Activated CD8-positive, alpha-beta memory T cell treated with anti-CD3 and anti-CD28 coated beads for 1 hour (primary cell): ENCODE results near the gene SMAP1.

Experiments
- DNase-seq, 2 donors: peaks; one replicate each; pipeline ENCODE4 v3.0.0-alpha.2; 2020; ENCODE audit warnings: low read depth in 1 of 2; ENCODE audit errors: extremely low read depth in 1 of 2

The SMAP1 gene

DNA sequence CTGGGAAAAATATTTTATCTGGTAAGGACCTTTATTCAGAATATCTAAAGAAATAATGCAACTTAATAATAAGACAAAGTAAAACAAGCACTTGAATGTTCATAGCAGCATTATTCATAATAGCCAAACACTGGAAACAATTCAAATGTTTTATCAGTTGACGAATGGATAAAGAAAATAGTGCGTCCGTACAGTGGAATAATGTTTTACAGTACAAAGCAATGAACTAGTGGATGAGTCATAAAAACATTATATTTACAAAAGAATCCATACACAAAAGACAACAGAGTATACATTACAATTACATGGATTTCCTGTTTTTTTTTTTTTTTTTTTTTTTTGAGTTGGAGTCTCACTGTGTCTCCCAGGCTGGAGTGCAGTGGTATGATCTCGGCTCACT, 12.7 kb downstream of the SMAP1 start:
- no peak for DNase-seq

DNA sequence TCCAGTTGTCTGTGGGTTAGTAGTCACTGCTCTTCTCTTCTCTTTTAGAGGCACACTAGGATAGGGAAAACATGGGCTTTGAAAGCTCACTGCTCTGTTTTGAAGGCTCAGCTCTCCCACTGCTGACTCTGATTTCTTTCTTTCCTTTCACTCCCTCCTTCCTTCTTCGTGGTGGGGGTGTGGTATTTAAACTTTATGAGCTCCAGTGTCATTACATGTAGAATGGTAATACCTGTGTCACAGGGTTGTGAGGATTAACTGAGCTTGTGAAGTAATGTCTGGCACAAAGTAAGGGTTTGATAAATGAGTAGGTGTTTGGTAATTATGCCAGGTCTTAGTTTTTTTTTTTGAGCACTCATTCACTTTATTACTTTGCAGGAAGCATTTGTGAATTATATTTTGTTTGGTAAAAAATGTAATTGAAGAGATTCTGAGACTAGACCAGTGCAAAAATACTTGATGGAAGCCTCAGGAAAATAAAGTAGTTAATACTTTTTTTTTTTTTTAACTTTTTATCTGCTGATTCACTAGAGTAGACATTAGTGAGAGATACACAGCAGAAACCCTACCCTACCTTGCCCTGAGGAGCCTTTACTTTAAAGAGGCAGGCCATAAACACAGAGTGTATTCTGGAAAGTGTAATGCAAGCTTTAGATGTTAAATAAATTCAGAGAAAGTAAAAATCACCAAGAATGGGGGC, 17.3 kb downstream of the SMAP1 start:
- no peak for DNase-seq

DNA sequence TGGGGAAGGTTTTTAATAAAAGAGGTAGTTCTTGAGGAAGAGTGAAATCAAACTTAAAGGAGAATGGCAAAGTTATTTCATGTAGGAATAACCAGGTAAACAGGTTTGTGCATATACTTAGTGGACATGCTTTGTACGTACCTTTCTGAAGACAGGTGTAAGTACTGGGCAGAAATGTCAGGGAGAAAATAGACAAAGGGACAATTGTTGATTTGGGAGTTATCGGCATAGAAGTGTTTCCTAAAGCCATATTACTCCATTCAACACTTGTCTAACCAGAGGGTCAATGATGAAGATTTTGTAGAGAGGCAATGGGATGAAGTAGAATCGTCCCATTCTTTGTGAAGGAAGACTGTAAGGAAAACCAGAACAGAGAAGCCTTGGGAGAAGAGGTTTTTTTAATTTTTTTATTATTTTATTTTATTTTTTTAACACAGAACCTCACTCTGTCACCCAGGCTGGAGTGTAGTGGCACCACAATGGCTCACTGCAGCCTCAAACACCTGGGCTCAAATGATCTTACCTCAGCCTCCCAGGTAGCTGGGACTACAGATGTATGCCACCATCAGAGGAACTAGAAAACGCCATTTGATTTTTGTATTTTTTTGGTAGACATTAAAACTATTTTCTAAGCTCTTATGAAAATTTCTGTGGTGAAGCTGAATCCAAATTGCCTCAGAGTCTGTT, 18.0 kb downstream of the SMAP1 start:
- DNase-seq: no peak

DNA sequence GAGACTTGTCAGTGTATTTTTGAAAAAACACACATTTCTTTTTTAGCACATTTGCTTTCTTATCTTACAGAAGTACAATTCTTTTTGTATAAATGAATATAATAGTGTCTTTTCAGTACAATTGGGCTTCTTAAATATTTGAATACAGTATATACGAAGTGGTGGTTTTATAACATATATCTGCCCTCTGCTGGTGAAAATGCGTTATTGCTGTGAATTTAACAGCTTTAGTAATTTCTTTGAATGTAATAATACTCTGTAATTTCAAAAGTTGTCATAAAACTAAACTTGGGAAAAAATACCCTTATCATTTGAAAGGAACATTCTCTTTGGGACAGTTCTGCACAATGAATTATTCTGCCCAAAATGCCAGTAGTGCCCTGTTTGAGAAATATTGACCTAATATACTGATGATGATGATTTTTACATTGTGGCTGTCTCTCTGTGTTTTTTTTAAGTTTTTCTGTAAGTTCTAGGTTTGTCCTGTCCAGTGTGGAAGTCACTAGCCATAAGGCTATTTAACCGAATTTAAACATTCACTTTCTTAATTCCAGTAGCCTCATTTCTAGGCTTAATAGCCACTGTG, 19.0 kb downstream of the SMAP1 start:
- DNase-seq: no peak

DNA sequence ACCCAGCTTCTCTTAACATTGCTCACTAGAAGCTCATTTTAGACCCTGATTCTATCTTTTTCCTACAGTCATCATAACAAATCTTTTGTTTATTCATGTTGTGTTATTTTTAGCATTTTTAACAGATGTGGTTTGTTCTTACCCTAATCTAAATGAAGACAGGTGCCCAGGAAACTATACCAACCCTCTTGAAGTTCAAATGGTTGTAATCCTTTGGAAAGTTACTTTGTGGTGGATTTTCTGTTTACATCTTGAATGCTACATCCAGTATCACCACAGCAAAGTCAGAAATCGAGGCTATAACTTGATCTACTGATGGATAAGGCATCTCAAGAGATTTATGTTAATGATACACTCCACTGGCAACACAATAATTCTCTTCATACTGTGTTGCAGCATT, 26.2 kb downstream of the SMAP1 start:
- DNase-seq: no peak

DNA sequence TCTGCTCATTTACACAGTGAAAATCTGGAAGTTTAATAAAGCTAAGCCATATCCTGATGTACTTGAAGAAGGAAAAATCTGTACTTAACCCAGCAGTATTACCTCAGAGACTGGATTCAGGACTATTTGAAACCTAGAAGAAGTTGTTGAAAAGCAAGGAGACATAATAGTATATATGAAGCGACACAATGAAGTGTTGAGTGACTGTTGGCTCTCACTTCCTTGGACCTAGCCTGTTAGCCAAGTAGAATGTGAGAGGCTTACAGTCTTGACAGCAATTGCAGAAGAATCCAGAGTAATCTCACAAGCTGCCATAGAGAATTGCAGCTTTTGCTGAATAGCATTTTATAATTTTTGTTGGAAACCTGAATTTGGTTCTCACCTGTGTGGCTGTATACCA, 26.7 kb downstream of the SMAP1 start:
- no peak for DNase-seq

DNA sequence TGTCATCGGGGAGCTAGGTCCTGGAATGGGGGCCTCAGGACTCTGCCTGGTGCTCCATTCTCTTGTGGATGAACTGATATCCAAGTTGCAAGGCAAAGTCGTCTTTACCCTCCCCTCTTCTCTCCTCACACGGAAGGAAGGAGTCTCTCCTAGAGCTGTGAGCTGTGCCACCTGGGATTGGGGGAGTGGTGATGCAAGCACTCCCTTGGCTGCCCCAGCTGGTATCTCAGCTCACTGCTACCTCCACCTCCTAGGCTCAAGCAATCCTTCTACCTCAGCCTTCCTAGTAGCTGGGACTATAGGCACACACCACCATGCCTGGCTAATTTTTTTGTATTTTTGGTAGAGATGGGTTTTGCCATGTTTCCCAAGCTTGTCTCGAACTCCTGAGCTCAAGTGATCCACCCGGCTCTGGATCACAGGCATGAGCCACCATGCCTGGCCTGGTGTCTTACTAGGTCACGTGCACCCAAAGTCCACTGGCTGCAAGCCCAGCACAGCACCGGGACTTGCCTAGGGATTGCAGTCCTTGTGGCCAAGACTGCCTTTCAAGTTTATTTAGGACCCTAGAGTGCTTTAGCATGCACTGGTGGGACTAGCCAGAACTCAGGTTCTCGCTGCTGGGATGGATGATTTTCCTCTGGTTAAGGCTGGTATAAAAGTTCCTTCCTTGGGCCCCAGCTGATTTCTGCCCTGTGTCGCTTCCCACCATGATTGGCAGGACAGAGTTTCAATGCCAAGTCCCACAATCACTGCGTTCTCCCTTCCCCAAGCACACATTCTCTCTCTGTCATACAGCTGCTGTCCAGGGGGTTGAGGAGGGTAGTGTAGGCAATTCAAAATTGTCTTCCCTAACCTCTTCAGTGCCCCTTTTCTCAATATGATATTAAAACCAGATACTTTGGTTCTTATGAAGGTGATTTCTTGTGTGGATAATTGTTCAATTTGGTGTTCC, 33.5 kb downstream of the SMAP1 start:
- DNase-seq: no peak

DNA sequence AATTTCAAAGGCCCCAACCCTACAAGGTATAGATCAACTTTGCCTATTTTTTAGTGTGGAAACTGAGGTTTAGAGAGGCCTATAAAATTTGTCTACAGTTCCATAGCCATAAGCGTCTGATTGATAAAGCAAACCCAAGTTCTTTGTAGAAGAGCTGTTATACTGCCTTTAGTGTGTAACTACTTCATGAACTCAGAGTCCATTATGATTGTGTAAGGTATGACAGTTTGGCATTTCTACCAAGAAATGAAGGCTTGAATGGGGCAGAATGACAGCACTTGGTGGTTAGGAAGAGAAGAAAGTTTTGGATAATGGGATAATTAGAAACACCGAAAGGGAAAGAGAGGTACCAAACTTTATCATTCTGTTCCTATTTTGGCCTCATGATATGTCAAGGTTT, 38.1 kb downstream of the SMAP1 start:
- DNase-seq: no peak

DNA sequence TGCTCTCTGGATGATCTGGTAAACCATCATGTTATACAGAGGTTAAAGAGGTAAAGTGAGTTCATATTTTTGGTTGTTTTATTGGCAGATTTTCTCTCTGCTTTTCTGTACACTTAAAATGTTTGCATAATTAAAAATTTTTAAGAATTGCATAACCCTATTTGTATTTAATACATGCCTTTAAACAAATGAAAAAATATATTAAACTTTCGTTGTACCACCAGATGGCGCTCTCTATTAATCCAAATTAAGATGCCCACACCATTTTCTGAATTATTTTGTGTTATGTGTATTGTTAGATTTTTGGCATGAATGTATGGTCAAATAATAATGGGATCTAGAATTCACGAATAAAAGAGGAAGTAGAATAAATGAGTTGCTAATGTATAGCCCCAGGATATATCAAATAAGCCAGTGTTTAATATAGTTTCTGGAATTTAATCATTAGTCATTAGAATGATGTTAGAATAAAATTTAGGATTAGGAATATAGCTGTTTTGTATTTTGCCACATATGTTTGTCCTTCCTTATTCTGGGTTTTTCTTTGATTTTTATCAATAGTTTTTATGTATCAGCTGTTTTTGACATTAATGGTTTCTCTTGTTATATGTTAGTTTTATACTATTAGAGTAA, 38.9 kb downstream of the SMAP1 start:
- DNase-seq: no peak

DNA sequence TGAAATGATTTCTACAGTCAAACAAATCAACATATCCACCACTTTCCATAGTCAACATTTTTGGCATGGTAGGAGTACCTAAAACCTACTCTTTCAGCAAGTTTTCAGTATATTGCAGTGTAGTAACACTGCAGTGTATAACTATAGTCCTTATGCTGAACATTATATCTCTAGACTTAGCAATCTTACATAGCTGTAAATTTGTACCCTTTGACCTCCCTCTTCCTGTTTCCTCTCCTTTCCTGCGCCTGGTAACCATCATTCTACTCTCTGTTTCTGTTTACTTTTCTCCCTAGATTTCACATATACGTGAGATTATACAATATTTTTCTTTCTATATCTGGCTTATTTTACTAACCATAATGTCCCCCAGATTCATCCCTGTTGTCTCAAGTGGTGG, 40.2 kb downstream of the SMAP1 start:
- no peak for DNase-seq

DNA sequence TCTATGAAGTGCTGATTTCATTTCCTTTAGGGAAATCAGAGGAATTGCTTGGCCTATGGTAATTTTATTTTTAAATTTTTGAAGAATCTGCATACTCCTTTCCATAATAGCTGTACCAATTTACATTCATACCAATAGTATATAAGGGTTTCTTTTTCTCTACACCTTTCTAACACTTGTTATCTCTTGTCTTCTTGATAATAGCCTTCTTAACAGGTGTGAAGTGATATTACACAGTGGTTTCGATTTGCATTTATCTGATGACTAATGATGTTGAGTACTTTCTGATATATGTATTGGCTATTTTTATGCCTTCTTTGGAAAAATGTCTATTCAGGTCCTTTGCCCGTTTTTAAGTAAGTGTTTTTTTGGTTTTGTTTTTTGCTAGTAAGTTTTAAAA, 40.8 kb downstream of the SMAP1 start:
- DNase-seq: no peak

DNA sequence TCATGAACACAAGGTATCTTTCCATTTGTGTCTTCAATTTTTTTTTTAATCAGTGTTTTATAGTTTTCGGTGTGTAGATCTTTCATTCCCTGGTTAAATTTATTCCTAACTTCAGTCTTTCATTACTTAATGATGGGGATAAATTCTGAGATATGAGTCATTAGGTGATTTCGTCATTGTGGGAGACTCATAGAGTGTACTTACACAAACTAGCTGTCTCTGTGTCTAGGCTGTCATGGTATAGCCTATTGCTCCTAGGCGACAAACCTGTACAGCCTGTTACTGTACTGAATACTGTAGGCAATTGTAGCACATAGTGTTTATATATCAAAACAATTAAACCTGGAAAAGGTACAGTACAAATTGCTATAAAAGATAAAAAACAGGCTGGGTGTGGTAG, 42.1 kb downstream of the SMAP1 start:
- no peak for DNase-seq

DNA sequence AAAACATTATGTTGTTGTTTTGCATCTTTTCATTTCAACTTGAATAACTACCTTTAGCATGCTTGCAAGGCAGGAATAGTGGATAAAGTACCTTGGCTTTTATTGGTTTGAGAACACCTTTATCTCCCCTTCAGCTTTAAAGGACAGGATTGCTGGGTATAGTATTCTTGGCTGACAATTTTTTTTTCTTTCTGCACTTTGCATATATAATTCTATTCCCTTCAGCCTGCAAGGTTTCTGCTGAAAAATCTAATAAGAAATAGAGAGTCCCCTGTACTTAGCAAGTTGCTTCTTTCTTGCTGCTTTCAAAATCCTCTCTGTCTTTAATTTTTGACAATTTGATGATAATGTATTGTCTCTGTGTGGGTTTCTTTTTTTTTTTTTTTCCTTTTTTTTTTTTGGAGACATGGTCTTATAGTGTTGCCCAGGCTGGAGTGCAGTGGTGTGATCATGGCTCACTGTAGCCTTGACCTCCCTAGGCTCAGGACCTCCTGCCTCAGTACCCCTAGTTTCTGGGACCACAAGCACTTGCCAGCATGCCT, 47.1 kb downstream of the SMAP1 start:
- DNase-seq: no peak

DNA sequence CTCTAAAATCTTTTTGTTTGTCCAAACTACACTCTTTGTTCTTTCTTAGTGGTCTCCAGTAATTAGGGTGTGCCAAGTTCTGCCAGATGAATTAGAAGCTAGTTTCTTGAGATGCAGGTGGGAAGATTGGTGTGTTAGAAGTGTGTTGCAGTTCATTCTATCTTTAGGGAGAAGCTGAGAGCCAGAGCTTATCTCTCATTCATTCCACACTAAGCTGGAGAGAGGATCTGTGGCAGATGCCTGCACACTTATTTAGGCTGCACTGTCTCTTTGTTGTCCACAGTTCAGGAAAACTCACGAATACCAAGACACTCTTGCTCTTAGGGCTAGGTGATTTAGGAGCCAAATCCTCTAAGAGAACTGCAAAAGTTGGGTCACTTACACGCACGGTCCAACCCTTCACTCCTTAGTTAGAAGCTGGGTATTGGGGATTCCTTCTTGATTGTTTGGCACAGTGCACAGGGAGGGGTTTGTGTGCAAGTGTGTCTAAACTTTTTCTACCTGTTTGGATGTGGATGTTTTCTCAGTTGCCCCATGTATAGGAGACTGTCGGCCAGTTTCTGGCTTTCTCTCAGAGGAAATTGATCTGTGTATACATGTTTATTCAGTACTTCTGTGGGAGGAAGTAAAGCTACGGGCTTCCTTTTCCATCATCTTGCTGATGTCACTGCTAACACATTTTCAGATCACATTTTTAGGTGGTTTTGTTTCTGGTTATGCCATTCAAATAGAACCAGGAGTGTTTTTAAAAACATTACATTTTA, 49.5 kb downstream of the SMAP1 start:
- no peak for DNase-seq

DNA sequence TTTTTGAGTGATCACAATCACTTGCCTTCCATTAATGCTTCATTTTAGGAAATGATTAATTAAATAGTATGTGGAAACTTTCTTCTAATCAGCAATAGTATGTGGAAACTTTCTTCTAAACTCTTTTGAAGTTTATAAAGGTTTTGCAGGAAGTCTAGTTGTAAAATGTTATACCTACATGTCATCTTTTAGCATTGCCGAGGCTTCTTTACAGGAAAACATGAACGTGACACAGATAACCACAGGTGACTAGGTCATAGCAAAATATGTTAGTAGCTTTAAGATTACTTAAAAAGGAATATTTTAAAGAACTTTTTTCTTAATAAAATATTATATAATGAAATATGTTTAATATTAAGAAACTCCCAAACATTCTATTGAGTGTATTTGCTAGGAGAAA, 56.8 kb downstream of the SMAP1 start:
- no peak for DNase-seq

DNA sequence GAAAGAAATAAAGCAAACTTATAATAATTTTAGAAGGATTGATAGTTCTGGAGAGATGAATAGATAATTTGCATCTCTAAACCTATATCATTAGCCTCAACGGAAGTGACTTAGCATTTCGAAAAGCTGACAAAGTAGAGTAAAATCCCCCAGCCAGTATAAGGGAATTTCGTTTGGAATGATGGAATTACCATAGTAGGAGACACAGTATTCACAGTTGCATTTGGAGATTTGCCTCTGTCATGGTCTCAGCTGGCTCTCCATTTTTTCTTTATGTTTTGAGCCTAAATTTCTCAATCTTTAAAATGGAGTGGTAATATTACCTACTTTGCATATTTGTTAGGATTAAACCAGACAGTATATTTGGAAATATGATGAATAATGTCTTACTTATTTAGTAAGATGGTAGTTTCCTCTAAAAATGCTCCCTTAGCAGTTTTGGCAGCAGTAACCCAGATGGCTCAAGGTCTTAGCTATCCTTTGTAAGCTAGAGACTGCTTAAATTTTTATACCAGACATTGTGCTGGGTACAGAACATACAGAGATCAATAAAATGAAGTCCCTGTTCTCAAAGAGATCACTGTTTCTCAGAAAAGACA, 58.2 kb downstream of the SMAP1 start:
- no peak for DNase-seq

DNA sequence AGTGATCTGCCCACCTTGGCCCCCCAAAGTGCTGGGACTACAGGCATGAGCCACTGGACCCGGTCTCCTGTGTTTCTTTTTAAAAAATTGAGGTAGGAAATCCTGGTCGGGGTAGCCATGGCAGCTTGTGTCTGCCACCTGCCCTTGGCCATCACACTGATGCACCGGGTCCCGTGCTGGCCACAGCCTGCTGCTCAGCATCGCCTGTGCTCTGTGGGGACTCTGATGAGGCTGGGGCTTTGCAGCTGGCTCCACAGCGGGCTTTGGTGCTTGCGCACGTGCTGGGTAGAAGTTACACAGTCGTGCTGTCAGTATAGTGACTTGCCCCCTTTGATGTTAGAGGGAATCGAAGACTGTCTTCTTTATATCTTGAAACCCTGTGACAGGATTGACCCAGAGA, 66.7 kb downstream of the SMAP1 start:
- DNase-seq: no peak

DNA sequence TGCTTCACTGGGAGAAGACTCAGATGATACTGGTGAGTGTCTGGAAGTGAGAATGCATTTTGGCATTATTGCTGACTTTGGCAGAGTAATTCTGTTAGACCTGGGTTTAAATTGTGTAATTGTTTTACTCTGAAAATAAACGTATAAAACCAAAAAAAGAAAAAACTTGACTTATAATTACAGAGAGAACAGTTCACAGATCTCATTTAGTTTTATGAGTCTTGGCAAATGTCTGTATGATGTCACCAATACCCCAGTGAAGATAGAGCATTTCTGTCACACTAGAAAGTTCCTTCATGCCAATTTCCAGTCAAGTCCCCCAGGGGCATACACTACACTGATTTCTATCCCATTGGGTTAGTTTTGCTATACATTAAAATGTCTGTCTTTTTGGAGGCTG, 67.3 kb downstream of the SMAP1 start:
- DNase-seq: no peak

DNA sequence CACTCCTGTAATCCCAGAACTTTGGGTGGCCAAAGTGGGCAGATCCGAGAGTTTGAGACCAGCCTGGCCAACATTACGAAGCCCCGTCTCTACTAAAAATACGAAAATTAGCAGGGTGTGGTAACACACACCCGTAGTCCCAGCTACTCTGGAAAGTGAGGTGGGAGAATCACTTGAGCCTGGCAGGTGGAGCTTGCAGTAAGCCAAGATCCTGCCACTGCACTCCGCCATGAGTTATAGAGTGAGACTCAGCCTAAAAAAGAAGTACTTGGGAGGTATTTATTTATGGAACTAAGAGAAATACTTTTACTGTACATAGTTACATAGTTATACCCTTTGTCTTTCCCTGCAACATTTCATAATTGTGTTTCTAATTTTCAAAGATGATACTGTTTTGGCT, 67.8 kb downstream of the SMAP1 start:
- DNase-seq: no peak

DNA sequence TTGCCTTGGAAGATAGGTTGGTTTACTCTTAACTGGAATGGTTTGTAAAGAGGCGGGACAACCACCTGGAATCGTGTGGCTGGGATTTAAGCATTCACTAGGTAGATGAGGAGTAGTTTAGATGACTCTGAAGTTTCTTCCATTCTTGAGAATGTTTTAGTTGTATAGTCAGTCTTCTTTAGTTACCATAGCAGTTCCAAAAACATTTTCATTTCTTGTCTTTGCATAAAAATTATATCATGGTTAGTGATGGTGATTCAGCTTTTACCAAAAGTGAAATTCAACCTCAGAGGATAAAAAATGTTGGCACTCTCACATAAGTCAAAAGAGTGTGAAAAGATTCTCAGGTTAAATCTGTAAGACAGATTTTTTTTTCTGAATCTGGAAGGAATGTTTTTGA, 70.3 kb downstream of the SMAP1 start:
- DNase-seq: no peak
